Body of pancreas (tissue), 4 donors: Measurements from ENCODE around the gene DACH1.

Experiments
- CTCF ChIP-seq, 7 experiments: fragments of 450-650 bp in 4 of 7; fragments of 200-600 bp in 3 of 7; sonication (generic) in 3 of 7; IDR thresholded peaks; one replicate each; pipeline ENCODE4 v1.5.1; 2016 to 2019; ENCODE audit warnings: antibody characterized with exemption in 7 of 7
- POLR2A ChIP-seq, 3 donors: fragments of 450-650 bp; IDR thresholded peaks; one replicate each; pipeline ENCODE4 v1.6.1; 2016; ENCODE audit warnings: antibody characterized with exemption in 3 of 3, mild to moderate bottlenecking in 2 of 3

- no peak for TF ChIP-seq POLR2A (IDR thresholded peaks at IDR 0.05)
- no peak for TF ChIP-seq CTCF (IDR thresholded peaks at IDR 0.05)
Observed at GRCh38 chr13:71869274-71869673, 2.3 kb upstream of the DACH1 start.
